Measurements from ENCODE around the gene RAB5IF. TPM values are rescaled to one million over a fixed set of nuclear protein-coding genes. Genes with fewer than 3 reads are reported as not detected.

RAB5IF gene
- total and polyA plus RNA-seq, 2 of the 13 experiments (the other 11 are each of a cell fraction or from before 2014, with no cell fraction given) = 261 to 305 TPM

GRCh38 chr20:36574366-36575135 lies 31.0 kb upstream of the RAB5IF start (continued):
- no peak for TF ChIP-seq HNRNPH1 (optimal IDR thresholded peaks at IDR 0.05; ENCODE audit: low read depth, low read length)
- TF ChIP-seq FOXK2 (IDR thresholded peaks at IDR 0.05) = 0 out of 2 replicates have a peak, but pooled peaks have one; percentile 22
- peak; percentile 90; the same call in 1 of the 2 replicates for TF ChIP-seq BATF2 (CRISPR knock-in tag; IDR thresholded peaks at IDR 0.05)
- TF ChIP-seq RARG (CRISPR knock-in tag; IDR thresholded peaks at IDR 0.05; ENCODE audit: low read depth) = no peak
- 0 out of 2 replicates have a peak, but pooled peaks have one; percentile 3 for TF ChIP-seq MED13 (CRISPR knock-in tag; IDR thresholded peaks at IDR 0.05)
- no peak for TF ChIP-seq NCOR1 (IDR thresholded peaks at IDR 0.05; ENCODE audit: borderline replicate concordance, low read length)
- no peak for TF ChIP-seq ZNF749 (CRISPR knock-in tag; IDR thresholded peaks at IDR 0.05; ENCODE audit: borderline replicate concordance)
- no peak for TF ChIP-seq HHEX (CRISPR knock-in tag; IDR thresholded peaks at IDR 0.05)
- TF ChIP-seq ZBTB26 (CRISPR knock-in tag; IDR thresholded peaks at IDR 0.05; ENCODE audit: borderline replicate concordance) = peak; percentile 75; the same call in 1 of the 2 replicates
- peak; percentile 25; the same call in 1 of the 2 replicates for TF ChIP-seq ZFP36L2 (CRISPR knock-in tag; IDR thresholded peaks at IDR 0.05)
- TF ChIP-seq RFX3 (CRISPR knock-in tag; IDR thresholded peaks at IDR 0.05) = no peak
- TF ChIP-seq ZSCAN5A (CRISPR knock-in tag; IDR thresholded peaks at IDR 0.05; ENCODE audit: borderline replicate concordance) = no peak
- TF ChIP-seq ASH2L (IDR thresholded peaks at IDR 0.05; ENCODE audit: insufficient read length, low read depth, low read length) = peak; percentile 86
- TF ChIP-seq ZNF350 (CRISPR knock-in tag; IDR thresholded peaks at IDR 0.05; ENCODE audit: borderline replicate concordance, low read depth) = peak; percentile 67
- TF ChIP-seq NFIC (IDR thresholded peaks at IDR 0.05; ENCODE audit: low read length) = 0 out of 2 replicates have a peak, but pooled peaks have one; percentile 0
- peak; percentile 93 for TF ChIP-seq ZNF235 (CRISPR knock-in tag; IDR thresholded peaks at IDR 0.05; ENCODE audit: borderline replicate concordance)
- TF ChIP-seq BCL3 (CRISPR knock-in tag; IDR thresholded peaks at IDR 0.05) = peak; percentile 83
- TF ChIP-seq ZHX1 (CRISPR knock-in tag; IDR thresholded peaks at IDR 0.05; ENCODE audit: low read depth) = no peak
- TF ChIP-seq ZNF292 (CRISPR knock-in tag; IDR thresholded peaks at IDR 0.05; ENCODE audit: borderline replicate concordance, low read depth) = no peak
- peak; percentile 88 for TF ChIP-seq ZNF20 (CRISPR knock-in tag; IDR thresholded peaks at IDR 0.05)

All from HepG2 (cell line).